GM21528 (cell line): ENCODE results near the gene ARHGAP22.

Experiments
- ATAC-seq: cut with Tn5 transposase; IDR thresholded peaks from one replicate; pipeline ENCODE4 v1.9.1; 2021; ENCODE audit warnings: mild to moderate bottlenecking, moderate library complexity; ENCODE audit not compliant: unreplicated experiment, low FRiP score

Gene ARHGAP22

GRCh38 chr10:48592346-48592745 lies 12.5 kb downstream of the ARHGAP22 start:
- ATAC-seq, result no peak

- no peak for ATAC-seq
These were observed 13.9 kb downstream of the ARHGAP22 start for GRCh38 chr10:48590945-48591344.

GRCh38 chr10:48589266-48589665 lies 15.6 kb downstream of the ARHGAP22 start:
- no peak for ATAC-seq

- ATAC-seq, result no peak
These were observed 17.1 kb downstream of the ARHGAP22 start for GRCh38 chr10:48587819-48588218.

- no peak for ATAC-seq
These were observed 17.8 kb downstream of the ARHGAP22 start for GRCh38 chr10:48587101-48587500.

- no peak for ATAC-seq
These were observed 21.9 kb downstream of the ARHGAP22 start for GRCh38 chr10:48582970-48583369.

- ATAC-seq, result no peak
These were observed 24.6 kb downstream of the ARHGAP22 start for GRCh38 chr10:48580236-48580635.

GRCh38 chr10:48579251-48579960 lies 25.5 kb downstream of the ARHGAP22 start:
- ATAC-seq, result no peak

- no peak for ATAC-seq
These were observed 27.7 kb downstream of the ARHGAP22 start for GRCh38 chr10:48577158-48577557.

GRCh38 chr10:48576501-48576900 lies 28.4 kb downstream of the ARHGAP22 start:
- ATAC-seq, result no peak

- ATAC-seq, result no peak
These were observed 29.0 kb downstream of the ARHGAP22 start for GRCh38 chr10:48575901-48576300.

- no peak for ATAC-seq
These were observed 30.0 kb downstream of the ARHGAP22 start for GRCh38 chr10:48574817-48575380.

GRCh38 chr10:48574322-48574796 lies 30.5 kb downstream of the ARHGAP22 start:
- no peak for ATAC-seq

GRCh38 chr10:48573045-48573444 lies 31.8 kb downstream of the ARHGAP22 start:
- ATAC-seq, result no peak

GRCh38 chr10:48572414-48572813 lies 32.5 kb downstream of the ARHGAP22 start:
- no peak for ATAC-seq

- ATAC-seq, result no peak
These were observed 36.3 kb downstream of the ARHGAP22 start for GRCh38 chr10:48568546-48568945.

GRCh38 chr10:48568131-48568530 lies 36.7 kb downstream of the ARHGAP22 start:
- ATAC-seq, result no peak

- no peak for ATAC-seq
These were observed 37.5 kb downstream of the ARHGAP22 start for GRCh38 chr10:48567346-48567745.

GRCh38 chr10:48564466-48565160 lies 40.3 kb downstream of the ARHGAP22 start:
- ATAC-seq, result no peak

GRCh38 chr10:48557511-48558123 lies 47.3 kb downstream of the ARHGAP22 start:
- no peak for ATAC-seq

GRCh38 chr10:48556713-48557112 lies 48.2 kb downstream of the ARHGAP22 start:
- no peak for ATAC-seq
